Stimulated activated CD4-positive, alpha-beta T cell treated with anti-CD3 and anti-CD28 coated beads, Interleukin-1b, Interleukin-23, amount 100 ng/mL, for 4 hours (primary cell): Measurements from ENCODE around the gene CUX1.

ENCODE experiments used
- DNase-seq, 2 donors: peaks; one replicate each; pipeline ENCODE4 v3.0.0-alpha.2; 2020; ENCODE audit warnings: low read depth in 2 of 2

Gene CUX1

DNA sequence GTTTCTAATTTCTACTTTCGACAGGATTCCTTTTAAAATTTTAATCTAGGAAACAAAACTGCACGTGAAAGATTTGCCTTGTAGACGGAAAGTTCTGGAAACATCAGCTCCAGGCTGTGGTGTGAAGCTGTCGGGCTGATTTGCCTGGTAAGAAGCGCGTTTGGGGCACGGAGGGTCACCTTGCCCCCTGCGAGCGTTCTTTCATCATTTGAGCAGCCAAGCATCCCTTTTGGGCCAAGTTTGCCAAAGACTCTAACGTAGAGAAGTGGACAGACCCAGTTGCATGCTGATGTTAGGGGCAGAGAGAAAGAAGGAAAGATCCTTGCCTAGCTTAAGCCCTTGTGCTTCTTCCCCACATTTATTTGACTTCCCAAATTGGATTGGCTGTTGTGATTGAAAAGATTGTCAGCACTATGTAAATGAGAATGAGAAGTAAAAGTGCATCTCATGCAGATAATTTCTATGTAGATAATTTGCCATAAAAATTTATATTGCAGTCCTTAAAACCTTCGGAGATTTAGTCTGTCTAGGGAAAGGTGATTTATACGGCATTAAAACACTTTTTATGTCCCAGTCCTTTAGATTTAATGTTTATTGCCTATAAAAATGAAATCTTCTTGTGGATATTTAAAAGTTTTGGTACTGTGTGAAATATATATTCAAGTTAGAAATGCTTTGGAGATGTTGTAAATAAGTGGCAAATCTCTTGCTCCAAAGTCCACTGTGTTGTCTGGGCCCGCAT is 76.1 kb downstream of the CUX1 start:
- DNase-seq: no peak

DNA sequence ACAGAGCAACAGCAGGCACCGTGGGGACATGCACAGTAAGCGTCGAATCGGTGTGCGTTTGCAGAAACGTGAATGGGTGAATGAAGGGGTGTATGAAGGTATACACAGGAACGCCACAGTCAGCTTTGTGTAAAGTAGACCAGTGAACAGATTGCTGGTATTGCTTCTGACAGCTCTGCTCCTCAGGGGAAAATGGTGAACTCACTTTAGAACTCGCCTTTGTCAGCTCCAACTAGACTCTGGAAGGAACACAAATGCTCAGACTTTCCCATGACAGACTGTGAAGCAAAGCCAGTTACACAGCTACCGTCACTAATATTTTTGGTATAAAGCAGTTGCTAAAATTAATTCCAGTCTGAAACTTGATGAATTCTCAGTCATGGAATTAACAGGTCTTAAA is 78.9 kb downstream of the CUX1 start:
- DNase-seq: no peak

DNA sequence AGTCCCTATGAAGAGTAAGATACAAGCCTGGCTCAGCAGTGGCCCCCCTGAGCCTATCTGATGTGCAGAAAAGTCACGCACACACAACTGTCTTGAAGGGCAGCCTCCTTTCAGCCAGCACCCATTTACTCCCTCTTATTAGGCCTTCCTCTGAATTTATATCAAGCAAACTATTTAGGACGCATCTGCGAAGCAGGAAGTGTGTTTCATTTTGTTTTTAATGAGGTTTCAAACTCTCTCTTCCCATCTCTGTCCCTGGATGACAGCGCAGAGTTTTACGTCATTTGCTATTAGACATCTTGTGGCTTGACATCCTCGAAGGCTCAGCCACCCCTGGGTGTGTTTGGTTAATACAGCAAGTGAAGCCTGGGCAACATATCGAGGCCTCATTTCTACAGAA is 79.5 kb downstream of the CUX1 start:
- DNase-seq: no peak

DNA sequence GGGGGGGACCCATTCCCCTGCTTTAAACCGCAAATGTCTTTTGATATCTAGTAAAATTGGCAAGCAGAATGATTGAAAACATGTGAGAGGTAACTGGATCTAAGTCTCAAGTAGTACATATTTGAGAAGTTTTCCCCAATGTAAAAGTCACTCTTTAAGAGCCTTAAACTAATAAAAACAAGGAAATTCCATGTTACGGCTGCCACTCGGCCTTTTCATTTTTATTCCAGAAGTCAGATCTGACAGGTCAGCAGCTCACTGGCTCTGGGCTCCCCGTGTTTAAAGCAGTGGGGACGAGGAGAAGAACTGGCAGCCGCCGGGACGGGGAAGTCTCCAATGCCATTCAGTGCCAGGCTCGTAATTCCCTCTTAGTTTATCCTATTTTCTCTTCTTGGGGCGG is 80.7 kb downstream of the CUX1 start:
- DNase-seq: no peak

DNA sequence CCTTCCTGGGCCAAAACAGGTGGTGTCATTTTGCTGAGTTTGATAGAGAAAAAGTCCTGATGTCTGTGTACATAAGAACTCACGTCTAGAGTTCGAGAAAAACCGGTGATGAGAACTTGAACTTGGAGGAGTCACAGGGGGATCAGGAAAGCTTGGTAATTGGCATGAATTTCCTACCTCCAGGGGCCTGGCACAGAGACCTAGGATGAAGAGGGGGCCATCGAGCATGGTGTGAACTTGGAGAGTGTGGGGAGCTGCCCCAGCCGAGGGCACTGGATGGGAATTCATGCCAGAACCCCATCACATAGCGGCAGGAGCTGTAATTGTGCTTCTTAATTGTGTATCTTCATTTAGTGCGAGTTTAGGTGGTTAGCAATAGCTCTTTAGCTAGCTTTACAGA is 82.2 kb downstream of the CUX1 start:
- no peak for DNase-seq

DNA sequence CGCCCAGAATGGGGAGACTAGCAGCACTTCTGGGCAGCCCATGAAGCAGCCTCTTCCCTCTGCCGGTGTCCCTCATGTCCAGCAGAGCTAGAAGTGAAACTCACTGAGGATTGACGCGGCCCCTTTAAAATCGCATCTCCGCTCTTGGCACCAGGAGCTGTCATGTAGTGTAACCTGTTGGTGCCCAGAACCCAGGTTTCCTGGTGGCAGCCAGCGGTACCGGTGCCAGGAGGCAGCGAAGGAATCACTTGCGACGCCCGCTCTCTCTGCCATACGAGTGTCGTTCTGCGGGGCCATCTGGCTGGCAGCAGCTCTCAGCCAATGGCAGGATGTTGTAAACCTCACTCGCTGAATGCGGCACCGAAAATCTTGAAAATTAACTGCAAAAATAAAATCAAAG is 82.7 kb downstream of the CUX1 start:
- DNase-seq: no peak

DNA sequence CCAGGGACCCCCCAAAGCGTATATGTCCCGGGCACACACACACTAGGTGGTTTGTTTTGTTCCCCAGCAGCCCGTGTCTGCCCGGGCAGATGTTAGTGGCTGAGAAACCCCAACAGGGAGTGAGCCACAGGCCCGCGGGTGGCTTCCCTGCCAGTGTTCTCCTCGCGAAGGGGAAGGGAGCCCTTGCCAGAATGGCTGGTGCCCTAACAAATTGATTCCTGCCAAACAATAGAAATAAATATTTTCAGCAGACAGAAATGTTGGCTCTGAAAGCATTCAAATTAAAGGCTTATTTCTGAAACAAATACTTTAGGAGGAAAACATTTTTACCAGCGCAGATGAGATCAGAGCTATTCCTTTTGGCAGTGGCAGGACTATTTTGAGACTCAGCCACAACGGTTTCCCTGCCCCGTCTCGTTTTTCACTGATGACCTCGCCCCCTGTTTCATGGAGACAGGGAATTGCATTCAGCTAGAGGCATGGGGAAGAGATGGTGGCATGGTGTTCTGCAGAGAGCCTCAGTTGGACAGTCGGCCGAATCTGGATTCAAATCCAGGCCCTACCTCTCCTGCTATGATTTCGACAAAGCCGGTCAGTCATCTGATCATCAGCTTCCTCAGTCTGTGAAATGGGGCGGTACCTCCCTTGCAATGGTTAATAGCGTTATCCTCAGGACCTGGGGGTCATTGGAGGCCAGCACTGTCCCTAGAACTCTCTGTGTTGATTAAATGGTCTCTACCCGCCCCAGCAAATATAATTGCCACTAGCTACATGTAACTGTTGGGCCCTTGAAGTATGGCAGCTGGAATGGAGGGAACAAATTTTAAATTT is 84.5 kb downstream of the CUX1 start:
- no peak for DNase-seq

DNA sequence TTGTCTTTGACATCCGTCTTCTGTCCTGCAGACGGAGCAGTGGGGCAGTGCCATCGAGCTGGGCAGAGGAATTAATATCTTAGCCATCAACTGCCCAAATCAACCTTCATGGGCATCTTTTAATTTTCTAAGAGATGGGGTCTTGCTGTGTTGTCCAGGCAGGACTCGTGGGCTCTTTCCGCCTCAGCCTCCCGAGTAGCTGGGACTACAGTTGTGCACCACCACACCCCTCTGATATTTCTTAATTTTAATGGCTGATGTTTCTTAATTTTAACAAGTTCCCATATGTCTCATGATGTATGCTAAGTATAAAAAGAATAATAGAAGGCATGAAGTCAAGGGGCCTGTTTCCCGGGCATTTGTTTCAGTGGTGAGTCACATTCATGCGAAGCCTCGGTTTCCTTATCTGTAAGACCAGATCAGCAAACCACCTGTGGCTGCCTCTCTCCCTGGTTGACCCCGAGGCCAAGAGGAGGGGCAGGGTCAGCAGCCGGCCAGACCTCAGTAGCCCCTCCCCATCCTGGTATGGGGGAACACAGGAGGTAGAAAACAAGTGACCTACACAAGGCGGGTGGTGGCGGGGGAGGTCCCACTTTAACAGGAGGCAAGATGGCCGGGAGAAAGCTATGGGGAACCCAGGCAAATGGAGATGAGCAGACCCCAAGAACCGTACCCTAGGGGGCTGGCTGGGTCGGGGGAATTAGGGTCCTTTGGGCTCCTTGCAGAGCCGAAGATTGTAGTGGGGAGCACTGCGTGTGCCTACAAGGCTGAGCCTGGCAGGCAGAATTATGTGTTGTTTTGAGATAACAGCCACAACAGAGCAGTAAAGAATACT is 85.5 kb downstream of the CUX1 start:
- DNase-seq: no peak

DNA sequence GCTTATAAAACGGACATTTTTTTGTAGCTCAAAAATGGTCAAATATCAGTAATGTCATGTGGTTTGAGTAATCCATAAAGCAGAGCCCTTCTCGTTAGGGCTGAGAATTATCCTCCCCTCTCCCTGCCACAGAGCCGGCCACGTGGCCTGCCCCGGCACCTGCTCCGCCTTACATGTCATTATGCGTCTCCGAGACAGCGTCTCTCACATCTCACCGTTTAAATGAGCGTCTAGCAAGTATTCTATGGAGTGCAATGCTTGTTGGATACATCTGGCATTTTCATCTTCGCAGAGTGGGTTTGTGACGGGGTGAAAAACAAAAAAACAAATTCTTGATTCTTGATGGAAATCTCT is 86.1 kb downstream of the CUX1 start:
- no peak for DNase-seq

DNA sequence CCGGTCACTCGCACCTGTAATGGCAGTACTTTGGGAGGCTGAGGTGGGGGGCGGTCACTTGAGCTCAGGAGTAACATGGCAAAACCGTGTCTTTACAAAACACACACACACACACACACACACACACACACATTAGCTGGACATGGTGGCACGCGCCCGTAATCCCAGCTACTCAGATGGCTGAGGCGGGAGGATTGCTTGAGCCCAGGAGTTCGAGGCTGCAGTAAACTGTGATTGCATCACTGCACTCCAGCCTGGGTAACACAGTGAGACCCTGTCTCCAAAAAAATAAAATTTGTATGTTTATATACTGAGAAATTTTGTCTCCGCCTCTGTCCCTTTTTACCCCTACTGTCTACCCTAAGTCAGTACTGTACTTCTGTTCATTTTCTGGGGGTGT is 86.6 kb downstream of the CUX1 start:
- DNase-seq: no peak

DNA sequence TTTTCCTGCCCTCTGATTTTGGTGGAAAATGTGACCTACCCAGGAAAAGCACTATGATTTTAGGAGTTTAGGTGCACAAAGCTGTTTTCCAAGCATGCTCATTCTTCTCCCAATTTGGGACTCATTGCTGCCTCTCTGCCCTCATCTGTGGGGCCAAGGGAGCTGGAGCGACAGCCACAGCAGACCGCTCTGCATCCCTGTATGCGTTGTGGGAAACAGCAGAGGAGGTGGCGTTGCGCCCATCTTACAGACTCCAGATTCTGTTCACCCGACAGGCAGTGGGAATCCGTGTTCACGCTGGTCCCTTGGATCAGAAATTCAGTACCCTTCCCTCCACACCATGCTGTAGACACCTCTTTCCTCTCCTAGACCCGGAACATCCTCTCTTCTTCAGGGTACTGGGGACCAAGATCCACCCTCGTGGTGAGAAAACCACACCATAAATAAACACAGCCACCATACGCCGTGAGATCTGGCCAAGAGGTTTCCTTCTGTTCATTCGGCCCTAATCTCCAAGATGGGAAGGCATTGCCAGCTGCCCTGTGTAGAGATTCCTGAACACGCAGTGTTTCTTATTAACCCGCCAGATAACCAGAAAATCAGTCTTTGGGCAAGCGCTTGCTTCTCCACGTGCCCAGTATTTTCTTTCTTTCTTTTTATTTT is 87.9 kb downstream of the CUX1 start:
- DNase-seq: no peak

DNA sequence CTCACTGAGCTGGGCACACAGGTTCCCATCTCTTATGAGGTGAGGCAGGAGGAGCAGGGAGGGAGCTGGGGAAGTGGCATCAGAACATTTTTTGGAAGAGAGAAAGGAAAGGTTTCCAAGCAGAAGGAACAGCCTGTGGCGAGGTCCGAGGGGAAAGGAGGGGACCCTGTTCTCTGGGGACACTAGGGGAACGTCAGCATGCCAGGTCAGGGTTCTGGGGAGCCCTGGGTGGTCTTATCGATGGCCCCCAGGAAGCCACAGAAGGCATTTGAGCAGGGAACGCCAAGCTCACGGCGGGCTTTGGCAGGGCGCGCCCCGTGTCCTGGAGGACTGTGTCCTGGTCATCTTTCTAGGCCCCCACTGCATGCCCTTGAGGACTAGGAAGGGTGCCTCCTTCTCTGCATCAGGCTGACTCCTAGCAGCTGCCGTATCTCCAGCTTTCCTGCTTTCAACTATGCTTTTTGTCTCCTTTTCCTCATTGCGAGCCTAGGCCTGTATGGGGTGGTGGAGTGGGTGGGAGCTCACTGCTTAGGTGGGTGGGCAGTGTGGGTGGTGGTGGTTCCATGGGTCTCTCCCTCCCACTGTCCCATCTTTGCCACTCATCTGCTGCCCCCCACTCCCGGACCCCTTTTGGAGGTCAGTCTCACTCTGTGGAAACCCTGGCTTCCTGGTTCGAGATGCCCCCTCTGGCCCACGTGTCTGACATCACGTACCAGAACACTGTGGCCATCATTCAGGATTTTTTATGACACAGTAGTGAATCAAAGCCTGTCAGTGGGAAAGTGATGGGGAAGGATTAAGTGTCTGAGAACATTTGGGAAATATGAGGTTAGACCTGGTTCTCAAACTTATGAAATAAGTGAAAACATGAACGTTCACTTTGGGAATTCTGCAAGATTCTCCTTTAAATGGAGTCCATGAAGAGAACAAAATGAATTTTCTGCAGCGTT is 89.1 kb downstream of the CUX1 start:
- DNase-seq: no peak

DNA sequence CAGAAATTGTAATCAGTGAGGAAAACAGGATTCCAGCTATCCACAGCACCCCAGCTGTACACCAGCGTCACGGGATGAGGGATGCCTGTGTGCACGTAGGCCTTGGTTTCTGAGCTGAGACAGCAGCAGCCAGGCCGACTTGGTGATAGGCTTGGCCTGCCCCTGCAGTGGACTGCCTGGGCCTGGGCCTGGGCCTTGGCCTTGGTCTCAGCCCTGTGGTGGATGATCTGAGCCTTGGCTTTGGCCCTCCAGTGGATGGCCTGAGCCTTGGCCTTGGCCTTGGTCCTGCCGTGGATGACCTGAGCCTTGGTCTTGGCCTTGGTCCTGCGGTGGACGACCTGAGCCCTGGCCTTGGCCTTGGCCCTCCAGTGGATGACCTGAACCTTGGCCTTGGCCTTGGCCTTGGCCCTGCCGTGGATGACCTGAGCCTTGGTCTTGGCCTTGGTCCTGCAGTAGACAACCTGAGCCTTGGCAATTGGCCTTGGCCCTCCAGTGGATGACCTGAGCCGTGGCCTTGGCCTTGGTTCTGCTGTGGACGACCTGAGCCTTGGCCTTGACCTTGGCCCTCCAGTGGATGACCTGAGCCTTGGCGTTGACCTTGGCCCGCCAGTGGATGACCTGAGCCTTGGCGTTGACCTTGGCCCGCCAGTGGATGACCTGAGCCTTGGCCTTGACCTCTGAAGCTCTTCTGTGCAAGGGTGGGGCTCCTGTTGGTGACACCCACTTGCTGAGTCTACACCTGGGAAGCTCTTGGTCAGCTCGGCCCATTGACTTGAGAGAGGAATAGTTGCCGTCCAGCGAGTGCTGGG is 93.8 kb downstream of the CUX1 start:
- DNase-seq: no peak

DNA sequence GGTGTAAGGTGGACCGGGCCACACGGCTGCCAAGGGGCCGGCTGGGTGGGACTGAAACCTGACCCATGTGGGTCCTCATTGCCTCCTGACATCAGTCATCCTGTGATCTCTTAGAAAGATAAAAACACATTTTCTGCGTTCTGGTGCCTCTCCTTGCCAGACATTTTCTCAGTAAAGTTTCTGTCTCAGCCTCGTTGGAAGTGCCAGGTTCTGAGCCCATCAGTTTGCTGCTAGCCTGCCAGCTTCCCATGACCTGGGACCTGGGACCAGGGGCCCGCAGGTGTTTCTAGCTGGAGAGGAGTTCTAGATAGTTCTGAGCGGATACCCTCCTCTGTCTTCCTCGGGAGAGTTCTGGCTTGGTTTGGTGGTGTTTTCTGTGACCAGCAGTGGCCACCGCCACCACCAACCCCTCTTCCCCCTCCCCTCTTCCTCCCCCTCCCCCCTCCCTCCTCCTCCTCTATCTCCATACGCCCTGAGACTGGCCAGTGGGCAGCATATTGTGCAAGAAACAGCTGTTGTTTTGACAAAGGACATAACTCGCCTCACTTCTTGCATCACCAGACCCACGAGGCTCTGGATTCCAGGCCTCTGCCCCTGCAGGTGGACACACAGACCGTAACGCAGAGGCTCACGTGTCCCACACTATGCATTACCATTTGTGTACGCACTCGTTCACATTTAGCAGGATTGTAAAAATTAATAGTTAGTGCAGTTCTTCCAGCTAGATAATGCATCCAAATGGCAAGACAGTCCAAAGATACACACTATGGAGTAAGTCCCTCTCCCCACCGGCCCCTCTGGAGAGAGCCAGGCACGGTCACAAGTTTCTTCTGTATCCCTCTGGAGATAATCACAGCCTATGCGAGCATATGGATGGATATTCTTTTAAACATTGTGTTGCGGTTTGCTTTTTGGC is 94.6 kb downstream of the CUX1 start:
- DNase-seq: no peak

DNA sequence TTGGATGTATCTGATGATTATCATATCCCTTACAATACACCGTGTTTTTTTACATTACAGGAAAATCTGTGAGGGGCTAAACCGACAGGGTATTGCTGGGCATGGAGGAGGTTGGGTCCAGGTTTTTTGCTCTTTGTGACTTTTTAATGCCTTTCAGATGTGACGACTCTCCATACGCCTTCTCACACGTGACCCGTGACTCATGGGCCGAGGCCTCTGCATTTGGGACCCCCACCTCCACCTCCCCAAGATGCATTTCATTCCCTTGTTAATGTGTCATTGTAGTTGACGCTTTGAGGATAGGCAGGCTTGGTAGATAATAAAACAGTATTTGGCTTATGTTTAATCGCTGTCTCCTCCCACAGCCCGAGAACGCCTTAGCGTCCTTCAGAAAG is 95.3 kb downstream of the CUX1 start:
- DNase-seq: no peak

DNA sequence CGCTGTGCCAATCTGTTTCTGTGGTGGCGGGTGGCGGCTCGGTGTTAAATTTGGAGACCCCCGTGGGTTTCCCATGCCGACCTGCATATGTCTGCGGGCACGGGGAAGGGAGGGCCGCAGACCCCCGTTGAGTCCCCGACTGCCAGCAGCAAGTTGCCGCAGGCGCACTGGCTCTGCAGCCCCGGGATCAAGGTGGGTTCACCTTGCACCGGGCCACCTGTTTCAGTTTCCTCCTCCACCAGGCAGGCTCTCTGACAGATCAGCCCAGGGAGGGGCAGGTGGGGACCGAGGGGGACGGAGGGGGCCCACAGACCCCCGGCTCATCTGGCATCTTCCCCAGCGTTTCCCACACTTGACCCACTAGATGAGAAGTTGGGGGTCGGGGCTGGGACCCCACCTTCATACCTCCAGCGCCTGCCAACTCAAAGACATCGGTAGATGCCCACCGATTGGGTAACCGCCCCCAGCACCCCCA is 95.9 kb downstream of the CUX1 start:
- no peak for DNase-seq

DNA sequence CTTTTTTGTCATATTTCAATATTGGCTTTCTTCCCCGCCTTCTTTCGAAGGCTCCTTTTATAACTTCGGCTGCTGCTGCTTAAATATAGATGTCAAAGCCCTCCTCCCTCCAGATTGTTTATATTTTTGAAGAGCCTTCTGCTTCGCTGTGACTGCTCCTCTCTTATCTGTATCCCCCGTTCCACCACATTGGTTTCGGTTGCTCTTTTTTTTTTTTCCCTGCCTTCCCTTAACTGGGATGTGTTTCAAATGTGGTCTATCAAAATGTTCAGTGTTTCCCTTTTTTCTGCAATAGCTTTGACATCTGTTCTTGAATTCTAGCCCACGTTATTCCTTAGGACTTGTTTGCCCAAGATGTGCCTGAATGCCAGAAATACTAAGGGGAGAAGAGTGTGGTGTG is 96.4 kb downstream of the CUX1 start:
- DNase-seq: no peak

DNA sequence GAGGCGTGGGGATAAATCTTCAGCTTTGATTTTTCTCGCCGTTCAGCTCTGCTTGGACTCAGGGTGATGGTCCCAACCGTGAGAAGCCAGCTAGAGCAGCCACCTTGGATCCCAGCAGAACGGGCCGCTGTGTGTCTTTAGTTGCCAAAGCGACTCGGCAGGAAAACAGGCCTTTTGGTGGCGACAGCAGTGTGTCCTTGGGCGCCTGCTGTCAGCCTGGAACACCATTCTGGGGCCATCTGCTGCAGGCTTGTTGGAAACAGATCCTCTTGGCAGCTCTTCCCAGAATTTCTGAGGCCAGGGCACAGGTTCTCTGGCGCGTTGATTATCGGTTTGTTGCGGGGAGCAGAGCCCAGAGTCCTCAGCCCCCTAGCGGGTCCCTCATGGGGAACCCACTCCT is 97.6 kb downstream of the CUX1 start:
- DNase-seq: no peak
